HG03432 (cell line): ENCODE data around the gene NTRK2.

ENCODE experiments used
- ATAC-seq: cut with Tn5 transposase; IDR thresholded peaks from one replicate; pipeline ENCODE4 v1.9.1; 2021; ENCODE audit warnings: mild to moderate bottlenecking, moderate library complexity; ENCODE audit not compliant: unreplicated experiment

The NTRK2 gene

DNA sequence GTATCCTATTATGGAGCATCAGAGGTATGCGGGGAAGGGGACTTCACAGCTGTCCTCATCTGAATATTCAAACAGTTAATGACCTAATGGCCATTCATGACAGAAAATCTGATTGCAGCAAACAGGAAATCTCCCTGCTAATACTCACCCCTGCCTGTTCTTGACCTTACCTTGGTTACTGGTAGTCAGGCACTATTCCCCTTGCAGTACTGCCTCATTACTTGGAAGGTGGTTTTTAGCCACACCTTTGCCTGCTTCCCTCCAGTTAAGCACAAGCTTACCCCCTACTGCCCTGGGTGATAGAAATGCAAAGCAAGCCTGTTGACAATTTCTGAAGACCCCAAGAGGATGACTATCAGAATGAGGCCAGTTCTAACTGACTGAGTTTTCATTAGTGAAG is 332.4 kb downstream of the NTRK2 start:
- no peak for ATAC-seq

DNA sequence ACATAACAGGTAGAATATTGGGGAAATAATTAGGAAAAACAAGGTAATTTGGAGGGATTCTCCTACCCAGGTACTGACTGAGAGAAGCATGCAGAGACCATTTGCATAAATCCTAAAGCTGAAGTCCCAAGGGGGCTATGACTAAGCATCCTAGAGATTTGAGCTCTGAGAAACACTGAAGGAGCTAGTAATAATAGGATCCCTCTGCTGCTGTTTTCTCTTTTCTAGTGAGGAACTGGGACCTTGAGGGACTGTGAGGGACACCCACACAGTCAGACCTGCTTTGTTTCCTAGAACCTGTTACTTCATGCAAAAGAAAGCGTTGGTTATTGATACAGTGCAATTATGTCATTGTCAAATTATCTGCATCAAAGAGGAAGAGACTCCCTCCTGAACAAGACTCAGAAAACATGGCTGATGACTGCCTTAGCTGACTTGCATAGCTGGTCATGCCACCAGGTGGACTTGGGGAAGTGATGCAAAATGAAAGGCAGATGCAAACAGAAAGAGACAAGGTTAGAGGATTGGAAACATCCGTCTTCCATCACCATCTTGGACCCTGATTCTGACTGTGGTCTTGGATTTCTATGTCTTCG is 335.4 kb downstream of the NTRK2 start:
- peak; percentile 55 for ATAC-seq

DNA sequence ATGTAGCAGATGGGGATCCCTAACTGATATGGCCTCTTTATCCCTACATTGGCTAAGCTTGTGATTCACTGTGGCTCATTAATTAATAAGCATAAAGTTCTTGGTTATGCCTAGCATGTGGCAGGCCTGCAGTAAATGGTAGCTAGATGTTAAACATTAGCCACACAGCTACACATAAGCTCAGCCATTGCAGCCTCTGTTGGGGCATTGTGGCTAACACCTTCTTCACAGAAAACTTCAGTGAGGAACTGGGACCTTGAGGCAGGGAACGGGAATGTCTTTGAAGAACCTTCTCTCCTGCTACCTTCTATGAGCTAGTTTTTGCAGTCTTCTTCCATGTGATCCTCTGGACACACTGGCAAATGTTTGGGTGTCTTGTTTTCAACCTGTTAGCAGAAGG is 338.2 kb downstream of the NTRK2 start:
- ATAC-seq = no peak

DNA sequence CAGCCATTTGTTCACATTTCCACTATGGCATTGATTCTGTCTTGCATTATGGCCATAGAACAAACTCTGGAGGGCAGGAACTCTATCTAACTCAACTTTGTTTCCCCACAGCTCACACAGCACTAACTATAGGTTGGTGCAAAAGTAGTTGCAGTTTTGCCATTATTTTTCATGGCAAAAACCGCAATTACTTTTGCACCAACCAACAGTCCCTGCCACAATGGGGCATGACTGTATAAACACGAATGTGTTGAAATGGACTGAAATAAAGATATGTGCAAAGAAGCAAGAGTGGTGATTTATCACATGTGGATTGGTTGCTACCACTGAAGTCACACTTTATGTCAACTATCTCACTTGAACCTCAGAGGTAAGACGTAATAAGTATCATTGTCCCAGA is 338.7 kb downstream of the NTRK2 start:
- ATAC-seq = no peak

DNA sequence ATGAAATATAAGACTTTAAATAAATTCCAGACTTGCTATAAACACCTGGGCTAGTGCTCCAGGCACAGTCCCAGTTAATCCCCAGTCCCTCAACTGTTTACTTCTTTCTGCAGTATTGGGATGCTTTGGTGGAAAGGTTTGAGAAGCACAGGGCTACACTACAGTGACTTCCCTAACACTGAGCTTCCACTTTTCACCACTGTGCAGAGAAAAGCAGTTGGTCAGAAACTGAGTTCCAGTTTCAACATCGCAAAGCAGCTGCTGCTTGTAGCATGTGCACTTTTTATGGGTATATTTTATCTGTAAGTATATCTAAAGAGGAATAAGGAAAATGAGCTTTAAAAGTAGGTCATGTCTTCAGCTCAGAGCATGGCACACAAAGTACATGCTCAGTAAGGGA is 339.7 kb downstream of the NTRK2 start:
- peak; percentile 77 for ATAC-seq

DNA sequence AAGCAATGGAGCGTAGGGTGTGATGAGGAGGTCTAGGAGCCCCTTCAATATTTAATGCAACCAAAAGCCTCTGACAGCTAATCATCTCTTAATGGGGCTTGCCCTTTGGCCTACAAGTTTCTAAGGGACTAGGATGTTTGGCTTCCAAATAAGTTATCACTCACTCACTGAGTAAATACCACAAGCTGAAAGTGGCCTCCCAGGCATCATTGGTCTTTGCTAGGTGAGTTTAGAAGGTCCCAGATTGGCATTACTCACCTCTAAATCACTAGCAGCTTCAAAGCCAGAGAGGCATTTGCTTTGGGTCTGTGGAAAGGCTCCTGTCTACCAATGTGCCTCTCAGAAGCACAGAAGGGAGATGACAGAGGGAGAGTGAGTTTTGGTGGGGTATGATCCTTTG is 344.2 kb downstream of the NTRK2 start:
- ATAC-seq = no peak

DNA sequence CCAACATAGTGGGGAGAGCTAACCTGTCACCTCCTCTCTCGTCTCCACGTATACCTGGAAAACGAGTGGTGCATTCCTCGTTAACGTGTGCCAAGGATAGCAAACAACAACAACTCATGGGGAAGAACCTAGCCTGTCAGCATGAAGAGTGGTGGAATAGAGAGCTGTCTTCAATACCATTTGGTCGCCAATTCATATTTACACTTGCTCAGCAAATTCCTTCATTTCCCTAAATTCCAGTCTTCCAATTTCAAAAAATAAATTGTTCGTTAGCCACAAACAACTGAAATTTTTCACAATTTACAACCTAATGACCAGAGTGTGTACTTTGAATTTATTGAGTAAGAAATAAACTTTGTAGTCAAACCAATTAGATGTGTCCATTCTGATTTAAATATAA is 344.8 kb downstream of the NTRK2 start:
- ATAC-seq = no peak

DNA sequence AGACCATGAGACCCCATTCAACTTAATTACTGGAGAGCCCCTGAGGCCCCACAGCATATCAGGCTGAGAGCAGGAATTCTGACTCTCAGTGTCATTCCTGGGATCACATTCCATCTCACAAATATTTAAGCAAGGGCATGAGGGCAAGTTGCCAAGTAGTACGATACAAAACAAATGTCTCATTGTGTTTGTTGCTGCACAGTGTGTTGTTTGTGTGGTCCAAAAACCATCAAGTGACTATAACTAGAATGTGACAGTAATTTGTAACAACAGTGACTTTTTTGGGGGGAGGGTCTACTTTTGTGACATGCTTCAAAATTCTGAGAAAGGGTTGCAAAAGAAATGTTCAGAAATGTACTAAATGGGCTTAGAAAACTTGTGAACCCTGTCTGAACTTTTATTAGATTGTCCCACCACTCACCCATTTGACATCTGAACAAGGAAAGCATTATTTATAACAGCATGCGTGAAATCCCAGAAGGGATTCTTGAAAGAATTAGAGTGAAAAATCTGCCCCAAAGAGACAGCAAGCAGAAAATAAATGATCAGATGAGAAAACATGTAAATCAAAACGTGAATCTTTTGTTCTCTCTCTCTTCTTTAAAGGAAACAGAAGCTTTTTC is 347.0 kb downstream of the NTRK2 start:
- ATAC-seq = no peak

DNA sequence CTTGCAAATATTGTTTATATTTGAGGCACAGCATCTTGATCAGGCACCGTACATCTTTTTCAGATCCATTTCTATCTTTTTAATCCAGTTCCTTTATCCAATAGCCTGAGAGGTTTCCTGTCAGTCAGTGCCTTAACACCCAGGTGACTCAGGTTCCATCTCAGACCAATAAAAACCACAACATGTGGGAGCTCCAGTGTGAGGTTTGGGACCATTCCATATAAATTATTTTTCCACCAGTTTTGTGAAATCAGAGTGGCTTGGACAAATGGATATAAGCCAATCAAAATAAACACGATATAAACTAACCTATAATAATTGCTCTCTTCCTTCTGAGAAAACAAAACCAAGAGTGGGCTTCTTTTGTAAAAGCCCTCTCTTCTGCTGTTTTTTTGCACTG is 351.3 kb downstream of the NTRK2 start:
- ATAC-seq = no peak

DNA sequence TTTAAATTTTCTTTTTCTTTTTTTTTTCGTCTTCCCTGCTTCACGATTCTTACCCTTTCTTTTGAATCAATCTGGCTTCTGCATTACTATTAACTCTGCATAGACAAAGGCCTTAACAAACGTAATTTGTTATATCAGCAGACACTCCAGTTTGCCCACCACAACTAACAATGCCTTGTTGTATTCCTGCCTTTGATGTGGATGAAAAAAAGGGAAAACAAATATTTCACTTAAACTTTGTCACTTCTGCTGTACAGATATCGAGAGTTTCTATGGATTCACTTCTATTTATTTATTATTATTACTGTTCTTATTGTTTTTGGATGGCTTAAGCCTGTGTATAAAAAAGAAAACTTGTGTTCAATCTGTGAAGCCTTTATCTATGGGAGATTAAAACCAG is 352.2 kb downstream of the NTRK2 start:
- no peak for ATAC-seq

DNA sequence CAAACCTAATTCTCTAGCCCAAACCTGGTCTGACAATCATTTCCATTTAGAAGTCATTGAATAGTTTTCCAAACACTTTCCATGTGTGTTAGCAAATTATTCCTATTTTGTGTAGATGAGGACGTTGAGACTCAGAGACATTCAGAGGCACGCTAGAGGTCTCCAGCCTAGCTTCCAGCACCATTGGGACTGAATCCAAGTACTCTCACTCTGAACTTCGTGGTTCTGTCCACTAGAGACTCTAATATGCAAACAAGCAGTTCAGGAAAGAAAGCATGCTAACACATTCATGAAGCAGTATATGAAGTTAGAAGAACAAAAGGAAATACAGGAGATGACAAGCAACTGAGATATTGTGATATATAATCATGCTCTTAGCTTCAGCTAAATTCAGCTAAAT is 354.8 kb downstream of the NTRK2 start:
- ATAC-seq = no peak

DNA sequence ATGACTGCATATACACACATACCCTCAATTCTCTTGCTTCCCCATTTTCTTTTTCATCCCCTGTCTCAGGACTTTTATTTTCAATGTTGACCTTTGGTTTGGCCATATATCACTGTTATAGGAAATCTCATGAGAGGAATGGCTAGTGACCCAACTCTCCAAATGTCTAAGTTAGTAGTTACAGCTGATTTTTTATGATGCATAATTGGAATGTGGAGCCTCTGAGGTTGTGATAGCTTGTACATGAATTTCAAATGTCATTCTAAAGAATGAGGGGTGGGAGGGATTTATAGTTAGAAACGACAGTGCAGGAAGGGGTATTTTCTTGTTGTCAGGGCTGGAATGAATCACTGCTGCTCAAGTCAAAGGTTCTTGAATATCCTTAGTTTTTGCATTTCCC is 356.1 kb downstream of the NTRK2 start:
- no peak for ATAC-seq

DNA sequence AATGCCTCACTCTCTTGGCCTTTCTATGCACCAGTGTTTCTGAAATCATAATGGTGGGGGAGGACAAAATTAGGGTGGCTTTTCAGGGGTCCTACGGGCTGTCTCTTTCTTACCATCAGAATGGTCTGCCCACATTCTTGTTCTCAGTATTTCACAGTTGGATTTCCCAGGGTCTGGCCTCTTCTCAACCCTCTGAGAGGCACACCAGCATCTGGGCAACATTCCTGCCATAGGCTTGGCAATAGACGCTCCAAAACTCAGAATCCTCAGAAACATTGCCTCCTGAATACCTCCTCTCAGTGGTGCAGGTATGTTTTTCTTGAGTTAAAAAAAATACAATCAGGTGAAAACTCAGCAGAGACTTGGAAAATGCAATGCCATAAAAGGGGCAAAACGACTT is 358.3 kb downstream of the NTRK2 start:
- ATAC-seq = no peak

DNA sequence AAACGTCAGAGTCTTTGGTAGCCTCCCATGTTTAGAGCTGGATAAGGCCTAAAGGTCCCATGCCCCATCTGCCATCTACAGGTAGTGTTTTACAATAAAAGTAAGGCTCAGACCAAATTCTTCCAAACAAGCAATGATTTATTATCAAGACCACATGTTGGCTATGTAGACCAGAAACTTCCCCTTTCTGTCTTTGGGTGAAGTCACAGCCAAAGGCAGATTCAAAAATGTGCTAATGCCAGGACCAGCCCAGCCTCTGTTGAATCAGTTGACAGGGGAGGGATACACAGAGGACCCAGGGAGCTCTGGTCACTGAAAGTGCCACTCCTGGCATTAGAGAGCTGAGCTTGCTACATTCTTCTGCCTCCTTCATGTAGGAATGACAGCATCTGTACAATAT is 360.8 kb downstream of the NTRK2 start:
- no peak for ATAC-seq

DNA sequence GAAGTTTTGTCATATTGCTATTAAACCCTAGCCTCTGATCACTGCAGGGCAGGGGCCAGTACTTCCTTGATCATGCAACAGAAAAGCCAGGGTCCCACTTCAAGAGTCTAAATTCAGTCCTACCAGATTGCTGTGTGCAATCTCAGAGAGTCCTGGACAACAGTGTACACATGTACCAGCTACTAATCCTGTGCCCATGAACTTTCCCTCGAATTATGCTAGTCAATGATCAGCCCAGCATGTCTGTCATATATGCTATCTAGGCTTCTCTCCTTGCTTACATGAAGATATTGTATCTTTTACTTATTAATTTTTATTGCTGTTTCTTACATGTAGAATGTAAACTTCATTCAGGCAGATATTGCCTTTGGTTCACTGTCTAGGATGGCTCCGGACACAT is 367.0 kb downstream of the NTRK2 start:
- no peak for ATAC-seq

DNA sequence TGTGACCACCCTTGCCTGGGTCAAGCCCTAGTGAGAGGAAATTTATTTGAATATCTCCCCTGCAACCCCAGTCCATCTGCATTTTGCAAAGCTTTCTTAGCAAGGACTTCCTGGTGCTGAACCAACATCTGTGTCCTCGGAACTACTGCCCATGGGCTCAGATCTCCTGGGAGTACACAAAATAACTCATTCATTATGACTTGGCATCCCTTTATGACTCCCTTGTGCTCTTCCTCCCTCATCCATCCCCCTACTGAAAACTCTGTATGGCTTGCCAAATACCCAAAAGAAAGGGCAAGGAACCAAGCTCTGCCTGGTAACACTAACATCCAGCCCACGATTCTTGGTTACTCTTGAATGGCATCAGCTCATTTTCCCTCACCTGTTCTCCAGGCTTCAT is 368.5 kb downstream of the NTRK2 start:
- ATAC-seq = no peak

DNA sequence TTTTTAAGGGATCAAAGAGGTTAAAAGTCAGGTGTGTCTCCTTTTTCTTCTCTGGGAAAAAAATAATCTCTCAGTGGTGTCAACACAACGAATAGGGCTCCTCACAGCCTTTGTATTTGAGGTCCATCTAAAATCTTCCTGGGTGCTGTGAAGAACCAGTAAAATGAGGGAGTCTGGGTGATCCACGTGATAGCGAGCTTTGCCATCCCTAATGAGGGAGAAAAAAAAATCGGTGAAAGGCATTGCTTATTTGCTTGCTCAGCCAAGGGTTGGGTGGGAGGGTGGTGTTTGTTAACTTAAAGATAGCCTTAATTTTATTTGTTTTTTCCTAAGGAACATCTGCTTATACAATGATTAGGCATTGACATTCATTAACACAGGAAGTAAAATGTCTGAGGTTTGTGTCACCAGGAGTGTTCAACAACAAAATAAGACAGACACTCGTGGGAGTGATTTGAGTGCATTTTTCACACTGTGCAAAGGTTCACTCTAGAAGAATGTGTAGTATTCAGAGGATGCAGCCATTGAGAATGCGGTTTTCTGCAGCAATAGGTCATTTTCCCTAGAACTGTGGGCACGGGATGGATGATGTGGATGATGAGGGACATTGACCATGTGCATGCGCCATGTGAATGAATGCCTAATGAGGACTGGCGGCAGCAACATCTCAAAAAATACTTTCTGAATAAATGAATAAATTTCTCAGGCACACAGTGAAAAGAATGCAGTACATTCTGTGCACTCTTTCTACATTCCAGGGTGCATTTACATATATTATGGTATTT is 369.5 kb downstream of the NTRK2 start:
- ATAC-seq = no peak

DNA sequence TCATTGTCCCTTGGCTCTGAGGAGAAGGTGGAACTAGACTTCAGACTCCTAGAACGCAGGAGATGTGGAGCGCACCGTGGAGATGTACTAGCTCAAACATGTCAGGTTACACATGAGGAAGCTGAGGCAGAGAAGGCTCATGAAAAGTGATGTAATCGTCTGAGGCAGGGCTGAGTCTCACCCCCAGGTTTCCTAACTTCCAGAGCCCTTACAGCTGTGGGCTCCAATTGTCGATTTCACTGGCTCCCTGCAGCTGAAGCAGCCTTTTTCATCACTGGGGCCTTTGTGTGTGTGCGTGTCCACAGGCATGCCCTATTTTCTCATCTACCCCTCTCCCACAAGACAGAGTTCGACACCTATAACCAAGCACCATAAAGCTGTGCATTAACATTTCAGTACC is 370.6 kb downstream of the NTRK2 start:
- no peak for ATAC-seq

DNA sequence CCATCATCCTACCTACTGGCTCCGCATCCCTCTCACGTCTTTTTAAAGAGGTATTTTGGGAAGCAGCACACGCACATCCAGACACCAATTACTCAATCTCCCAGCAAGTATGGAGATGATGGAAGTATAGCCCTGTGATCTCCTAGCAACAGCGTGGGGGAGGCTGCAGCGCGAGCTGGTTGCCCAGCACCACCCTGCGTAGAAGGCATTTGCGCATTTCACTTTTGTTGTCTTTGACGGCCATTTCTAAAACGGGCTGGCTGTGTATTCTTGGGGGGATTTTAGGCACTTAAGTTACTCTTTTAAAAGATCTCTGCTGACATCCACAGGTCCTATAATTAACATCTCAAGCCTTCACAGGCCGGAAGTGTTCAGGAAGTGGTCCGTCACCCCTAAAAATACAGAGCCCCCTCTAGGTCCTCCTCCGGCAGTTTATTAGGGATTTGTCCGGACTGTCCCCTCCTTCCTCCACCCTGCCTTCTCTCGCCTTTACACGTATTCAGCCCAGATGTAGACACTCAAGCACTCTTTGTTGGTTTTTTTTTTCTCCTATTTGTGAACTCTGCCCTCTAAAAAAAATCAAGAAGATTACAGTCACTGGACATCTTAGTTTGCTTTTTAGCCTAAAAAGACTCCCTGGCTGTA is 371.4 kb downstream of the NTRK2 start:
- no peak for ATAC-seq

DNA sequence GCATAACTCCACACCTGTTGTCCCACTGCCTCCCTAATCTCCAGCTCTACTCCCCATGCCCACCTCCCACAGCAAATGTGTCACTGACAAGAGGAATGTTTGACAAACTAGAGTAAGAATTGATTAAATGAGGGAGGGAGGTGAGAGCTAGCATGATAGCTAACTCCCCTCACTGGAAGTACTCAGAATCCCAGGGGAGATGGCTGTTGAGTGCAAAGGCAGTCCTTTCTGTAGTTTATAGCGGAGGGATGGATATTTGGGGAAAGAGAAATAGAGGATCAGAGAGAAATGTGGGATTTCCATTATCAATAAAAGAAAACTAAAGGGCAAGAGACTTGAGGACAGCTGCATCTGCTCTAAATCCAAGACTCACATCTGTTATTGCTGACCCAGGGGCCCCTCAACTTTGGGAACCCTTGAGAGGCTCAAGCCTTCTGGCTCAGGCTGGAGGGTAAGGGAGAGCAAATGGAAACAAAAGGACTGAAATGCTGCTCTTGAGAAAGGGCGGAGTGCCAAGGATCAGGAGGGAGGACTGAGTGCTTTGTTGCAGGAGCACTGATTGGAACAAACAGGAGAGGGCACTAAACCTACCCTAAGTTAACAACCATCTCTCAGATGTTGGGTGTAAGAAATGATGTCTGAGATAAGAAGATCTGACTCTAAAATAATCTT is 372.1 kb downstream of the NTRK2 start:
- ATAC-seq = no peak

DNA sequence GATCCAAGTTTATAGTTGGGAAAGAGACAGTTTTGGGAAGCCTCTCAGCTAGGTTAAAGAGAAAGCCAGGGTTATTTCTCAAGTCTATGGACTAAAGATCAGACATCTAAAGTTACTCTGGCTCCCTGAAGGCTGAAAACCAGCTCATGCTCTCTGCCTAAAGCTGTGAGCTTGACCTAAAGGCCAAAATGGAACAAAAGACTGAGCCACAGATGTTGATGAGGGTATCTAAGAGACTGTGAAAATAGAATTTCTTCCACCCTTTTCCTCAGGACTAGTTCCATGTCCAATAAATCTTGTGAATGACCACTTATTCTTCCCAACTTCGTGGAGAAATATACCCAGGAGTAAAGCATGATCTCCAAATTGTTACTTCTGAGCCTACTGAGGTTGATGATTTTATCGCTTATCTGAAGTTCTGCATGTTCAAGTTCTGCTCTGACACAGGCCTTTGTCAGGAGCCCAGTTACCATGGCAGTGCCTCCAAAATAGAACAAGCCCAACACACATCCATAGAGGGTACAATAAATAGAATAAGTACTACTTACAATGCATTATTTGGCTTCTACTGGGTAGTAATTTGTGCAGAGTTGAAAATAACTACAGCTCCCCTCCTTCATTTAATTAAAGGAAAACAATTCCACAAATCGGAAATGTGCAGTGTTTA is 373.6 kb downstream of the NTRK2 start:
- no peak for ATAC-seq
